GM19023 (cell line): ENCODE data around the gene ST8SIA4.

Source experiments
- ATAC-seq: cut with Tn5 transposase; IDR thresholded peaks from one replicate; pipeline ENCODE4 v1.9.1; 2021; ENCODE audit warnings: mild to moderate bottlenecking, moderate library complexity; ENCODE audit not compliant: unreplicated experiment

ST8SIA4 gene

DNA sequence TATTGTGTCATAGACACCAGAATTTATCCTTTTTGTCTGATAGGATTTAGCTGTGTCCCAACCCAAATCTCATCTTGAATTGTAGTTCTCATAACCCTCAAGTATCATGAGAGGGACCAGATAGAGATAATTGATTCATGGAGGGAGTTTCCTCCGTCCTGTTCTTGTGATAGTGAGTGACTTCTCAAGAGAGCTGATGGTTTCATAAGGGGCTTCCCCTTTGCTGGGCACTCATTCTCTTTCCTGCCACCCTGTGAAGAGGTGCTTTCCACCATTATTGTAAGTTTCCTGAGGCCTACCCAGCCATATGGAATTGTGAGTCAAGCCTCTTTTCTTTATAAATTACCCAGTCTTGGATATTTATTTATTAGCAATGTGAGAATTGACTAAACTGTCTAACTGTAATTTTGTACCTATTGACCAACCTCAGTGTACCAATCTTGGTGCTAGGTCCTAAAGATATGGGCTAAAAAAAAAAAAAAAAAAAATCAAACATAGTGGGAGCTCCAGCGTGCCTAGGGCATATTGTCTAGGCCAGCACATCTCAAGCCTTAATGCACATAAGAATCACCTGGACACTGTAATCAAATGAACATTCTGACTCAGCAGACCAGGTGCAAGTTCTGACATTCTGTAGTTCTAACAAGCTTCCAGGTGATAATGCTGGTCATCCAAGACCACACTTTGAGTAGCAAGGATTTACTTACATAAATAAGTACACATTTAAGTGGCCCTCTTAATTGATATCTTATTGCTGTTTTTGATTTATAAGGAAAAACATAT, 30.5 kb downstream of the ST8SIA4 start:
- peak; percentile 60 for ATAC-seq

GRCh38 chr5:100867039-100867562, 36.0 kb downstream of the ST8SIA4 start:
- no peak for ATAC-seq

GRCh38 chr5:100864931-100865330, 38.2 kb downstream of the ST8SIA4 start:
- no peak for ATAC-seq

GRCh38 chr5:100863739-100864138, 39.3 kb downstream of the ST8SIA4 start:
- ATAC-seq, result no peak

DNA sequence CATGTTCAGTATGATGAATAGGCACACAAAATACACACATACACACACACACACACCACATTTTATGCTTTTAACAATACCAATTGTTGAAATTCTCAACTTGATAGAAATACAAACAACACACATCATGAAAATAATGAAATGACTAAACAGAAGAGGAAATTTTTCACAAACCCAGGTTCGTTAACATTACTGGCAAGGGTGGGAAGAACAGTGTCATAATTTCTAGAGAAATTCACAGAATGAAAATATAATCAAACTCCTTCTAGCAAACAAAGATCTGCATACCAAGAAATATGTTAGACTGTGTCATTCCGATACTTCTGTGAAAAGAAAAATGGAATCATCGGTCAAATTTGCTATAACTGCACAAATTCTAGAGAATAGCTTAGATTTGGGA, 41.9 kb downstream of the ST8SIA4 start:
- ATAC-seq, result no peak

DNA sequence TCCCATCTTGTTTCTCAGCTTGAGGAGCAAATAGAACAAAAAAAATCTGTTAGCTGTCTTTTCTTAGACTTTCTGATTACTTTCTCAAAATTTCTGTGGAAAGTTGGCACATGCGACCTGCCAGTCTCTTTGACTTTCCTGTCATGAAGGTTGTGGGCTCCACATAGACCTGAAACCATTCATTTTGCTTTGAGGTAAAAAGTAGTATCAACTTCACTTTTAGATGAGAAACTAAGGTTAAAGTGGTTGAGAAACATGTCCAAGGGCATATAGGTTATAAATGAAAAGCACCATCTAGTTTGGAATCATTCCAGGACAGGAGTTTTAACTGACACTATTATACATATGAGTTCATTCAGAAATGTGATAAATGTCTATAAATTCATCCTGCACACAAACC, 42.7 kb downstream of the ST8SIA4 start:
- no peak for ATAC-seq

DNA sequence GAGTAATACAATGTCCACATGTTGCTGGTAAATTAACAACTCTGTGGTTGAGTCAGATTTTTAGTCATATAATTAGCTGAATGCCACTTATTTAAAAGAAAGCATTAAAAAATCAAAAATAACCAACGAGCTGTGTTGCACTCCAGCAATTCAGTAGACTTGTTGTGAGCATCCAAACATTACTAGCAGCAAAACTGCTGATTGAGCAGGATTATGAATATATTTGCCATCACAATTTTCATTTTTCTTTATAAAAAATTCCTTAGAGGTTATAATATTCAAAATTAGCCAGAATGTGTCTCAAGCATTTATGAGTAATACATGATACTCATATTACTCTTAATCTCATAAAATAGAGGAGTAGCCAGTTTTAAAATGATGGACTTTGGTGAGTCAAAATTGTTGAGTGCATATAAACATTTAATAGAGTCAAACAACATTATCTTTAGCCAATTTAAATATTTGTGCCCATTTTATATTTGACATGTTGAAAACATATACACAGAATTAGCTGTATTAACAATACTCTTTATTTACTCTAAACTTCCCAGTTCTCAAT, 44.0 kb downstream of the ST8SIA4 start:
- ATAC-seq, result no peak

GRCh38 chr5:100856462-100856861, 46.6 kb downstream of the ST8SIA4 start:
- ATAC-seq, result no peak

DNA sequence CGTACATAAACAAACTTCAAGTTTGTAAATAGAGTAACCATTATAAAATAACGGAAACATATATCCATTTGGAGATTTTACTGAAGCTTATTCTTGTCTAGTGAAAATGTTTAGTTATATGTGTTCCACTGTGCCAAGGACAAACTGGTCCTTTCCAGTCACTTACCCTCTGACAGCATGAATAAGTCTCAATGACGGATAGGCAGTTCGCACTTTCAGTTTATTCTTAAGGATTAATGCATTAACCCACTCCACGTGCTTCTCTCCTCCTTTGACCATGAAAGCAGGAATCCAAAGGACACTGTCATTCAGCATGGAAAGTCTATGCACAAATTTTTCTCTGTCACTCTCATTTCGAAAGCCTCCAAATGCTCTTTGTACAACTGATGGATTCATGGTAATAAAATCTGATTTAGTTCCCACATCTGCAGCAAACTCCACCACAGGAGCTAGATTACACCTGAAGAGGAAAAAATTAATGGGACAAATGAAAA, 47.1 kb downstream of the ST8SIA4 start:
- no peak for ATAC-seq

- no peak for ATAC-seq
These were observed 47.8 kb downstream of the ST8SIA4 start for GRCh38 chr5:100855295-100855694.

DNA sequence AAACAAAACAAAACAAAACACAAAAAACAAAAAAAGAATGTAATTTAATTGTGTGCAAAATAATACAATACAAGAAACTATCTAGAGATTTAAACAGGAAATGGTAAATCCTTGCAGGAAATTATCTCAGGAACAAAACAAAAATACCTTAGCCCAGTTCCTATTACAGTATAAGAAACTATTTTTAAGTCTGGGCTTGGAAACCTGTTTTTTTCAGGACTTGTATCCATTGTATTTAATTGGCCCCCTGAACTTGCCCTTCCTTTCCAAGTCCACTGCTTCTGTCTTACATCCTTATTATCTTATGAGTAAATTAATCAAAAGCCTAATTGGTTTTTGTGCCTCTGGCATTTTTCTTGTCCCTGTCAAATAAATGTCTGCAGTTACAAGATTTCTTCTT, 48.5 kb downstream of the ST8SIA4 start:
- no peak for ATAC-seq

DNA sequence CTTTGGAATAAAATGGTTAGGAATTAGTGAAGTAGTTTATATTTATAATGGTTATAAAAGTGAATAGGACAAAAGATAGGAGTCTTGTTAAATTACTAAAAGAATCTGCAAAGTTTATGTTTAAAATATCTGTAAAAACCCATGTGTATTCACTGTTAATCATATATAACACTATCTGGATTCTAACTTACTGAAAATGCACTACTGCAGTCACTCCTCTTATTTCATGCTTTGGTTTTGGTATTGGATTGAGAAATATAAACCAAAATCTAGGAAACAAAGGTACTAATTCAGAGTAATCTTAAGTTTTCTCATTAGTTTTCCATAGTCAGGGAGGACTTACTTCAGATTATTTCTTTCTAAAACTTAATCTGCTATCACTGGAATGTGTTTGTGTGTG, 49.5 kb downstream of the ST8SIA4 start:
- no peak for ATAC-seq

- ATAC-seq, result peak; percentile 96
These were observed 50.1 kb downstream of the ST8SIA4 start for GRCh38 chr5:100852988-100853449.

GRCh38 chr5:100852051-100852450, 51.0 kb downstream of the ST8SIA4 start:
- ATAC-seq, result no peak

GRCh38 chr5:100846772-100847171, 56.3 kb downstream of the ST8SIA4 start:
- ATAC-seq, result no peak

DNA sequence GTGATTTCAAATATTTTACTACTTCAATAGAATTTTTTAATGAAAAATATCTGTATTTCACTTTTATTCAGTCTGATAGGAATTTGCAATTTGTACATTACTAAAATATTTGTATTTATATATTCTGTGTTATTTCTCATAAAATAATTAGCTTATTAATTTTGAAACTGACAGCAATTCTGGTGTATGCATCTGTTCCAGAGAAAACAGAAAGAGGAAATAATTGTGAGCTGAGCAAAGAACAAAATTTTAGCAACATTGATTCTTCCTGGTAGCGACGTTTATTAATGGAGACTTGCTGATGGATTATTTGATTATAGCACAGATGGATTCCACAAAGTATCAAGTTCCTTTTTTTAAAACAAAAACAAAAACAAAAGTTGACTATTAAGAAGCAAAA, 61.0 kb downstream of the ST8SIA4 start:
- ATAC-seq, result no peak

- no peak for ATAC-seq
These were observed 61.6 kb downstream of the ST8SIA4 start for GRCh38 chr5:100841358-100842076.

- no peak for ATAC-seq
These were observed 62.3 kb downstream of the ST8SIA4 start for GRCh38 chr5:100840789-100841188.

DNA sequence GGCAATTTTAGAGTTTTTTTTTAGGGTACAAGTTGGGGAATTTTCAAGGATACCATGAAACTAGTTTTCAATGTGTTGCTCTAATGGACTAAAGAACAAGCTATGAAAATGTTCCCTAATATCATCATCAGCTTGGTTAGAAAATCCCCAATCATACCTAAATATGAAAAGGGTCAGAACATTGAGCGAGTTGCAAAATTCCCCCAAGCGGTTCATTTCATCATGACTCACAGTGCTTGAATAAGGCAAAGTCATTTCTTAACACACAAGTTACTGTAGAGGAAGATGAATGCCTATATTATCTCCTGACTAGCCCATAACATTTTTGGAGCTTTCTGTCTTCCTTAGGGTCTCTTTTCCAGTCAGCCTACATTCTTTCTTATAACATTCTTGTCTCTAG, 62.7 kb downstream of the ST8SIA4 start:
- ATAC-seq, result peak; percentile 87

- no peak for ATAC-seq
These were observed 65.0 kb downstream of the ST8SIA4 start for GRCh38 chr5:100838048-100838473.

DNA sequence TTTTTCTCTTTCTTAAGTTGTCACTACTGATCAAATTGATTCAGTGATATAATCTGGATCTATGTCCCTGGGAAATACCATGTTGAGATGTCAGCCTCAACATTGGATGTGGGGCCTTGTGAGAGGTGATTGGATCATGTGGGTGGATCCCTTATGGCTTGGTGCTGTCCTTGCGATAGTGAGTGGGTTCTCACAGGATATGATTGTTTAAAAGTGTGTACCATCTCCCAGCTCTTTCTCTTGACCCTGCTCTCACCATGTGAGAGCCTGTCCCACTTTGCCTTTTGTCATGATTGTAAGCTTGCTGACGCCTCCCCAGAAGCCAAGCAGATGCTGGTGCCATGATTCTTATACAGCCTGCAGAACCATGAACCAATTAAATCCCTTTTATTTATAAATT, 68.6 kb downstream of the ST8SIA4 start:
- ATAC-seq, result no peak
